Measurements from ENCODE around the gene RNF26. TPM values are rescaled to one million over a fixed set of nuclear protein-coding genes. Genes with fewer than 3 reads are reported as not detected.

The RNF26 gene
- total RNA-seq, 2 donors from 2014 or later: 51.8 to 76.3 TPM

- Mint-ChIP-seq H3K9me3 (no peaks in the 10 kb centered on the region), H3K27ac (no peak overlapping the region), H3K4me3 (no peak overlapping the region), H3K4me1 (peaks cover 68% of the 10 kb centered on the region), H3K27me3 (ENCODE audit: insufficient read depth) (no peaks in the 10 kb centered on the region), H3K36me3 (ENCODE audit: low read depth) (peaks cover 18% of the 10 kb centered on the region)
- H3K36me3 ChIP-seq (ENCODE audit: control insufficient read depth, insufficient read depth, low read length): peaks cover 44% of the 10 kb centered on the region
- DNase-seq: peak; percentile 36
- no peaks in the 10 kb centered on the region for H3K9me3 ChIP-seq (ENCODE audit: control insufficient read depth, low read length)
- 93 to 95% methylated on average over 18 to 26 of the region's 26 CpGs for WGBS, 2 experiments (ENCODE audit: insufficient coverage in 1 of 2, insufficient read length in 1 of 2)
- no peak for TF ChIP-seq CTCF (conservative IDR thresholded peaks at IDR 0.05)
- no peaks in the 10 kb centered on the region for H3K27me3 ChIP-seq (ENCODE audit: control insufficient read depth, insufficient read depth, low read length, poor library complexity, severe bottlenecking)
- no peak overlapping the region for H3K4me3 ChIP-seq (ENCODE audit: low read length)
- no peak overlapping the region for H3K27ac ChIP-seq (ENCODE audit: low read depth, low read length)
- peaks cover 43% of the 10 kb centered on the region for H3K4me1 ChIP-seq (ENCODE audit: control insufficient read depth, insufficient read depth, low read length)
- no peak overlapping the region for H3K9ac ChIP-seq (ENCODE audit: extremely low read depth, low read length, poor library complexity, severe bottlenecking)
Observed at GRCh38 chr11:119372260-119373058, 38.1 kb downstream of the RNF26 start.

GRCh38 chr11:119373059-119373920 is 39.0 kb downstream of the RNF26 start:
- peaks cover 18% of the 10 kb centered on the region for H3K36me3 Mint-ChIP-seq (ENCODE audit: low read depth)
- H3K9me3 Mint-ChIP-seq: no peaks in the 10 kb centered on the region
- H3K4me1 Mint-ChIP-seq: peaks cover 72% of the 10 kb centered on the region
- H3K4me3 Mint-ChIP-seq: no peak overlapping the region
- no peak for DNase-seq
- Histone ChIP-seq H3K27ac (ENCODE audit: low read depth, low read length) (no peak overlapping the region), H3K9ac (ENCODE audit: extremely low read depth, low read length, poor library complexity, severe bottlenecking) (no peak overlapping the region), H3K4me3 (ENCODE audit: low read length) (no peak overlapping the region), H3K9me3 (ENCODE audit: control insufficient read depth, low read length) (no peaks in the 10 kb centered on the region), H3K27me3 (ENCODE audit: control insufficient read depth, insufficient read depth, low read length, poor library complexity, severe bottlenecking) (no peaks in the 10 kb centered on the region), H3K36me3 (ENCODE audit: control insufficient read depth, insufficient read depth, low read length) (peaks cover 39% of the 10 kb centered on the region), H3K4me1 (ENCODE audit: control insufficient read depth, insufficient read depth, low read length) (peaks cover 50% of the 10 kb centered on the region)
- H3K27me3 Mint-ChIP-seq (ENCODE audit: insufficient read depth): no peaks in the 10 kb centered on the region
- TF ChIP-seq CTCF (conservative IDR thresholded peaks at IDR 0.05): no peak
- H3K27ac Mint-ChIP-seq: no peak overlapping the region
- WGBS, 2 experiments (ENCODE audit: insufficient coverage in 1 of 2, insufficient read length in 1 of 2): 89 to 92% methylated on average over 14 to 23 of the region's 23 CpGs

- H3K27me3 Mint-ChIP-seq (ENCODE audit: insufficient read depth): no peaks in the 10 kb centered on the region
- DNase-seq: peak; percentile 97
- no peaks in the 10 kb centered on the region for H3K9me3 Mint-ChIP-seq
- no peaks in the 10 kb centered on the region for H3K27me3 ChIP-seq (ENCODE audit: control insufficient read depth, insufficient read depth, low read length, poor library complexity, severe bottlenecking)
- 40 to 49% methylated on average over 1 to 5 of the region's 5 CpGs for WGBS, 2 experiments (ENCODE audit: insufficient coverage in 1 of 2, insufficient read length in 1 of 2)
- TF ChIP-seq CTCF (conservative IDR thresholded peaks at IDR 0.05): peak; percentile 95
- H3K4me3 ChIP-seq (ENCODE audit: low read length): peak overlapping the region; percentile 11
- peaks cover 72% of the 10 kb centered on the region for H3K4me1 Mint-ChIP-seq
- H3K36me3 ChIP-seq (ENCODE audit: control insufficient read depth, insufficient read depth, low read length): peaks cover 39% of the 10 kb centered on the region
- no peaks in the 10 kb centered on the region for H3K9me3 ChIP-seq (ENCODE audit: control insufficient read depth, low read length)
- H3K4me1 ChIP-seq (ENCODE audit: control insufficient read depth, insufficient read depth, low read length): peaks cover 45% of the 10 kb centered on the region
- H3K4me3 Mint-ChIP-seq: no peak overlapping the region
- peaks cover 18% of the 10 kb centered on the region for H3K36me3 Mint-ChIP-seq (ENCODE audit: low read depth)
- H3K27ac ChIP-seq (ENCODE audit: low read depth, low read length): no peak overlapping the region
- no peak overlapping the region for H3K27ac Mint-ChIP-seq
- H3K9ac ChIP-seq (ENCODE audit: extremely low read depth, low read length, poor library complexity, severe bottlenecking): no peak overlapping the region
Observed at GRCh38 chr11:119373921-119374631, 39.7 kb downstream of the RNF26 start.
